HG03460 (cell line): ENCODE results near the gene GAN.
"Not testable (repeated sequence)": the region's sequence is repeated elsewhere in the genome, so short reads cannot be mapped to it uniquely, and the experiment has no call there.

Experiments
- ATAC-seq: cut with Tn5 transposase; IDR thresholded peaks from one replicate; pipeline ENCODE4 v1.9.1; 2021; ENCODE audit not compliant: unreplicated experiment

The GAN gene

DNA sequence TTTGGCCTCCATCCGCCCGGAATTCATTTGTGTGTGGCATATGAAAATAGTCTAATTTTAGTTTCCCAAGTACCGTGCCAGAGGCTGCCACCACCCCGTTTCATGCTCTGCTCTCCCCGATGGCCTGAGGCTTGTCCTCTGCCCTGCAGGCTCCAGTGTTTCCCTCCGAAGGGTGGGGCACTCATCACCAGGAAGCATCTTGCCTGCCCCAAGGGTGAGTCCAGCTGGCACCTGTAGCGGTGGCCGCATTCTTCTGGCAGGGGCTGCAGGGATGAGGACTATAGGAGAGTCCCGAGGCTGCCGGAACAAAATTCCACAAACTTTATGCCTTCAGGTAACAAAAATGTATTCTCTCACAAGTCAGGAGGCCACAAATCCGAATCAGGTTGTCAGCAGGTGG is 106.8 kb downstream of the GAN start:
- ATAC-seq = no peak

DNA sequence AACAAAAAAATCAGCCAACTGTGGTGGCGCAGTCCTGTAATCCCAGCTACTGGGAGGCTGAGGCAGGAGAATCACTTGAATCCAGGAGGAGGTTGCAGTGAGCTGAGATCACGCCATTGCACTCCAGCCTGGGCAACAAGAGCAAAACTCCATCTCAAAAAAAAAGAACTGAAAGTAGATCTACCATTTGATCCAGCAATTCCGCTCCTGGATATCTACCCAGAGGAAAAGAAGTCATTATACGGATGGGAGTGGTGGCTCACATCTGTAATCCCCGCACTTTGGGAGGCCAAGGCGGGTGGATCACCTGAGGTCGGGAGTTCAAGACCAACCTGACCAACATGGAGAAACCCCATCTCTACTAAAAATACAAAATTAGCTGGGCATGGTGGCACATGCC is 107.4 kb downstream of the GAN start:
- ATAC-seq = not testable (repeated sequence)

DNA sequence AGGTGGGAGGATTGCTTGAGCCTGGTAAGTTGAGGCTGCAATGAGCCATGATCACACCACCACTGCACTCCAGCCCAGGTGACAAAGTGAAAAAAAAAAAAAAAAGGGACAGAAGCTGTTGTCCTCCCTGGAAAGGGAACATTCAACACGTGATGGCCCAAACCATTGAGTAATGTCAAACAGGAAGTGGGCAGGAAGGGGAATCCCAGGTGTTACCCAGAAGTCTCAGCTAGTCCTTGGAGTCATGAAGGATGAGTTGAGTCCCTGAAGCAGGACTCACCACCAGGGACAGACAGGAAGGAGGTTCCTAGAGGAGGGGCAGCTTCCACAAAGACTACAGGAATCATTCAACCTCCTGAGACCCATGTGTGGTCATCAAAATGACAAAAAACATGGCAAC is 110.0 kb downstream of the GAN start:
- peak; percentile 54 for ATAC-seq

DNA sequence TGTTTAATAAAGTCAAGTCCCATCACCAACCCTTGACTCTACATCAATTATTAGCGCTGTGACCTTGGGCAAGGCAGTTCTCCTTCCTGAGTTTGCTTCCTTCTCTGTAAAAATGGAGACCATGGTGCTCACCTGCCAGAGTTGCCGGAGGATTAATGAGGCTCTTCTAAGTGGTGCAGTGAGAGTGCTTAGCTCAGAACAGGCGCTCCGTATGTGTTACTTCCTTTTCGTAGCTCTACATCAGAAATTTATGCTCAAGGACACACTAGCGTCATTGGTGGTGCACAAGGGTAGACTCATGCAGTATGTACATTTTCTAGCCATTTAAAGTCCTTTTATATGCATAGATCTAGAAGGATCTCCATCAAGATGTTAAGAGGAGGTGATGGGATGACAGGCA is 112.5 kb downstream of the GAN start:
- ATAC-seq = no peak

DNA sequence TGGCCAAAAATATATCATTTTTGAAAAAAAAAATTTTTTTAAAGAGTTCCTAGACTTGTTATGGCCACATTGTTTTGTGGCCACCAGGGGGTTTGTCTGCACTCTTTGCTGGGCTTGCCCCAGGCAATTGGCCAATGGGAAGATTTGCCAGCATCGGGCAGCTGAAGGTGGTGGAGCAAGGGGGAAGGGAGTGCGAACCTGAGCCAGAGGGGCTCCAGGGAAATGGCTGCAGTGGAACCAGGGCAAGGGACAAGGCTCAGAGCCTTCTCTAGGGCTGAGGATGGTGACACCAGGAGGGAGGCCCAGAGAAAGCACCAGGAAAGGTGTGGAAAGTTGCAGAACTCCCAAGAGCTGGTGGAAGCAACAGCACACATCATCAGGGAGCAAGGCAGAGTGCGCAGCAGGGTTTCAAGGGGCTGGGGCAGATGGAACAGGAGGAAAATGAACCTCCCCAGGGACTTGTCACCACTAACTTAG is 114.3 kb downstream of the GAN start:
- ATAC-seq = no peak

DNA sequence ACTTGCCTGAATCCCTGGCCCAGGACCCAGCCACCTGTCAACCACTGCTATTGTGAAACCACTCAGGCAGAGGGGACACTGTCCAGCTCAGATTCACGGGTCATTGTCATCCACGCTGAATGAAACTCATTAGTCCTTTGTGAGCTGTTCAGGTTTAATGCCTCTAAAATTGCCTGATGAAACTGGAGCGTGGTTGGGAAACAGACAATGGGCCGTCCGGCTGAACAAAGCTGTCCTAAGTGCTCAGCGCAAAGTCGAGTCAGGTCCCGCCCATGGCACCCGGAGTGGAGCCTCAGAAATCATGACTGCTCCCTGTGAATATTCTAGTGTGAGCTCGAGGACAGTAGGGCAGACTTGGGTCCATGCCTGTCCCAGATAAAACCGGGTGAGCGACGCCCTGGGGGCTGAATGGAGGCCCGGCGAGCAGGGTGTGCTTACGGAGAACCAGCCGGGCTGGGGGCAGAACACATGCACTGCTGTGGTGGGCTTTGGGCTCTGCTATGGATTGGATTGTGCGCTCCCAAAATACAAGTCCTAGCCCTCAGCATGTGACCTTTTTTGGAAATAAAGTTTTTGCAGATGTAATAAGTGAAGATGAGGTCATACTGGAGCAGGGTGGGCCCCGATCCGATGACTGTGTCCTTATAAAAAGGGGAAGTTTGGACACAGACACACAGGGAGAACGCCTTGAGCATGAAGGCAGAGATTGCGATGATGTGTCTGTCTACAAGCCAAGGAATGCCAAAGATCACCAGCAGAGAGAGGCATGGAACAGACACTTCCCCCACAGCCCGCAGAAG is 117.0 kb downstream of the GAN start:
- no peak for ATAC-seq

DNA sequence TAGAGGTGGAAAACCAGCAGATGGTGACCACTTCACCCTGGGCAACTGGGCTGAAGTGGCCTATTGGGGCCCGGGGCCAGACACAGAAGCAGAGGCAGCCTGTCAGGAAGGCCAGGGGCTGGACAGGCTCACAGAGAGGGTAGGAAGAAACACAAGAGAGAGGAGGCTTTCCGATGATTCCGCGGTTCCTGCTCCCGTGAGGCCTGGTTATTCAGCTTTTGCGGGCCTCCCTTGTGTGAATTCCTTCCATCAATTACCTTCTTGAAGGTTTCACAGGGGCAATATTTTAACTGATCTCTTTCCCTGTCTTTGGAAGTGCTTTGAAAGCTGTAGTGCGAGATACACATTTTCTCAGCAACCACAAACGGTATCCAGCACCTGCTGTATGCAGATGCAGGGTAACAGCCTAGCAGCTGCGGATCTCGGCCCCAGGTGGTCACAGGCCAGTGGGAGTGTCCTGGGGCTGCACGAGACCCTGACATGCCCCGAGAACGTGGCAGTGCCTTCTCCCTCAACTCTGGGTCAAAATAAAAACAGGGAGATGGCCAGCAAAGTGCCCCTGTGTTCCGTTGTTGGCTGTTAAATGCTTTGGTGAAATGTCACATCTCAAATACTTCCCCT is 118.3 kb downstream of the GAN start:
- no peak for ATAC-seq

DNA sequence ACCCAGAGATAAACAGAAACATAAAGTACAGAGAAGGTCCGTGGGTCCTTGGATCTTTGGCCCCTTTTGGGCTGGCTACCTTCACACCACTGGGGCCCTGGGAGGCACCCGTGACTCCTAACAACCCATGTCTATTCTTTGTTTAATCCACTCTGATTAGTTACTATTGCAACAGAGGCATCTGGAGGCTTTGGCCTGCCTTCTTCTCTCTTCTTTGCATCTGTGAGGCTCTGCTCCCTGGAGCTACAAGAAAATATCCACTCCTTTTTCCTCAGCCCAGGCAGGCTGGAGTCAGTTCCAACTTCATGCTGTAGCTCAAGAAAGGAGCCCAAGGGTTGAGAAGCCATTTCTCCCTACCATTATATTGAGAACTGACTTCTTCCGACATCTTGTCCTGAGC is 120.3 kb downstream of the GAN start:
- ATAC-seq = no peak

DNA sequence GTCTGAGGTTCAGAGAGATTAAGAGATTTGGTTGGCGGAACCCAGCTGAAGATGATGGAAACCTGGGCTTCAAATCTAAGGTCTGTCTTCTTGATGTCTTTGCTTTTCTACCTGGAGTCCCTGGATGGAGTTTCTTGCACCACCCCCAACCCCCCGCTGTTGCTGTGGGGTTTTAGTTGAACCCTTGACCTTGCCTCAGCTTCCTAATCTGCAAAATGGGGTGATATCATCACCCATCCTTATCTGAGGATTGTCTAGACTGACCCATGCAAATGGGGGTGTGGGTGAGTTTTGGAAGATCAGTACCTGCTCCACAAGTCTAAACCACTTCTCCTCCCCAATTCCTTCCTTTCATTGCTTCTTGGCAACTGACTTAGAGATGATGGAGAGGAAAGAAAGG is 120.8 kb downstream of the GAN start:
- ATAC-seq = no peak

DNA sequence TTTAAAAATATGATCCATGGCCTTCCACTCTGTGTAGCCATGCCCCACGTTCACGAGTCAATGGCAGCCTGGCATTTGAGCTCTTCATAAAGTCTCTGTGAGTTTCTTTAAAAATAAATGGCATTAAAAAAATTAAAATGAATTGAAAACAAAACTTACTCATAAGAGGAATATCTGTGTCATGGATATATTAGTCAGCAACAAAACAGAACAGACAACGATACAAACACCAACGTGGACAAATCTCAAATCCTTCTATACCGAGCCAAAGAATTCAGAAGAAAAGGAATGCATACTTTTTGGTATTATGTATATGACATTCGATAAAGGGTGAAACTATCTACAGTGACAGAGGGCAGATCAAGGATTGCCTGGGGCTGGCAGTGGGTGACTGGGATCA is 121.6 kb downstream of the GAN start:
- ATAC-seq = no peak

DNA sequence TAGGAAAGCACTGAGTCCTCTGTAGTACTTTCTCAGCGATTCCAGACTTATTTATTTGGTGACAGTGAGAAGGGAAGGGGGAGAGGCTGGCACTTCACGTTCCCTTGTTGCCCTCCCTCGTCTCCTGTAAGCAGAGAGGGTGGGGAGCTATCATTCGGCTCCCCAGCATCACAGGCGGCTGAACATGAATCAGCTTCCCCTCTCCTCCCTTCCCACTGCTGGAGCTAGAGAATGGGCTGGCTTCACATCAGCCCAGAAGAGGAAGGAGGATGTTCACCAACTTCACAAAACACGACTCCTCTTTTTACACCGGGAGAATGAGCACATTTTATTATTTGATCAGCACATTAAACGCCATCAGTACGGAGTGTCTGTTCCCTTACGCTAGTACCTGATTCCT is 123.1 kb downstream of the GAN start:
- no peak for ATAC-seq
